ENCODE data around the gene CKAP2L. TPM values are rescaled to one million over a fixed set of nuclear protein-coding genes. Genes with fewer than 3 reads are reported as not detected.
"Not testable (repeated sequence)": the region's sequence is repeated elsewhere in the genome, so short reads cannot be mapped to it uniquely, and the experiment has no call there.

The CKAP2L gene
- total RNA-seq, 1 donor from 2014 or later: 11.5 TPM

GRCh38 chr2:112712465-112712864 is 51.9 kb downstream of the CKAP2L start:
- Mint-ChIP-seq H3K27ac (no peak overlapping the region), H3K36me3 (ENCODE audit: insufficient read depth) (no peaks in the 10 kb centered on the region), H3K4me1 (ENCODE audit: low read depth) (no peaks in the 10 kb centered on the region), H3K9me3 (ENCODE audit: low read depth) (no peaks in the 10 kb centered on the region), H3K4me3 (ENCODE audit: low read depth) (no peak overlapping the region), H3K27me3 (peaks cover 20% of the 10 kb centered on the region)
- TF ChIP-seq CTCF (IDR thresholded peaks at IDR 0.05; ENCODE audit: unreplicated experiment): no peak
- no peak for DNase-seq (ENCODE audit: low spot score, unreplicated experiment)

- DNase-seq (ENCODE audit: low spot score, unreplicated experiment): no peak
- Mint-ChIP-seq H3K36me3 (ENCODE audit: insufficient read depth) (no peaks in the 10 kb centered on the region), H3K27ac (no peak overlapping the region), H3K4me1 (ENCODE audit: low read depth) (peaks cover 3% of the 10 kb centered on the region), H3K4me3 (ENCODE audit: low read depth) (no peak overlapping the region), H3K9me3 (ENCODE audit: low read depth) (no peaks in the 10 kb centered on the region), H3K27me3 (peaks cover 24% of the 10 kb centered on the region)
- TF ChIP-seq CTCF (IDR thresholded peaks at IDR 0.05; ENCODE audit: unreplicated experiment): no peak
Observed at GRCh38 chr2:112710956-112711750, 53.3 kb downstream of the CKAP2L start.

GRCh38 chr2:112709703-112710102 is 54.7 kb downstream of the CKAP2L start:
- H3K36me3 Mint-ChIP-seq (ENCODE audit: insufficient read depth): no peaks in the 10 kb centered on the region
- peaks cover 25% of the 10 kb centered on the region for H3K27me3 Mint-ChIP-seq
- H3K27ac Mint-ChIP-seq: no peak overlapping the region
- H3K4me1 Mint-ChIP-seq (ENCODE audit: low read depth): peaks cover 4% of the 10 kb centered on the region
- H3K9me3 Mint-ChIP-seq (ENCODE audit: low read depth): no peaks in the 10 kb centered on the region
- no peak for TF ChIP-seq CTCF (IDR thresholded peaks at IDR 0.05; ENCODE audit: unreplicated experiment)
- no peak overlapping the region for H3K4me3 Mint-ChIP-seq (ENCODE audit: low read depth)
- no peak for DNase-seq (ENCODE audit: low spot score, unreplicated experiment)

GRCh38 chr2:112708968-112709367 is 55.4 kb downstream of the CKAP2L start:
- Mint-ChIP-seq H3K4me3 (ENCODE audit: low read depth) (no peak overlapping the region), H3K9me3 (ENCODE audit: low read depth) (no peaks in the 10 kb centered on the region), H3K4me1 (ENCODE audit: low read depth) (peaks cover 4% of the 10 kb centered on the region), H3K36me3 (ENCODE audit: insufficient read depth) (no peaks in the 10 kb centered on the region), H3K27ac (no peak overlapping the region), H3K27me3 (peaks cover 27% of the 10 kb centered on the region)
- DNase-seq (ENCODE audit: low spot score, unreplicated experiment): no peak
- TF ChIP-seq CTCF (IDR thresholded peaks at IDR 0.05; ENCODE audit: unreplicated experiment): no peak

- DNase-seq (ENCODE audit: low spot score, unreplicated experiment); H3K9me3 Mint-ChIP-seq (ENCODE audit: low read depth); H3K4me1 Mint-ChIP-seq (ENCODE audit: low read depth); H3K36me3 Mint-ChIP-seq (ENCODE audit: insufficient read depth); H3K27ac Mint-ChIP-seq; H3K4me3 Mint-ChIP-seq (ENCODE audit: low read depth): not testable (repeated sequence)
- peaks cover 13% of the 10 kb centered on the region for H3K27me3 Mint-ChIP-seq
Observed at GRCh38 chr2:112706947-112707346, 57.5 kb downstream of the CKAP2L start.

GRCh38 chr2:112706170-112706664 is 58.2 kb downstream of the CKAP2L start:
- DNase-seq (ENCODE audit: low spot score, unreplicated experiment): no peak
- H3K4me3 Mint-ChIP-seq (ENCODE audit: low read depth): no peak overlapping the region
- no peaks in the 10 kb centered on the region for H3K9me3 Mint-ChIP-seq (ENCODE audit: low read depth)
- H3K36me3 Mint-ChIP-seq (ENCODE audit: insufficient read depth): no peaks in the 10 kb centered on the region
- TF ChIP-seq CTCF (IDR thresholded peaks at IDR 0.05; ENCODE audit: unreplicated experiment): no peak
- peaks cover 12% of the 10 kb centered on the region for H3K27me3 Mint-ChIP-seq
- H3K4me1 Mint-ChIP-seq (ENCODE audit: low read depth): peaks cover 4% of the 10 kb centered on the region
- no peak overlapping the region for H3K27ac Mint-ChIP-seq

Measured in progenitor cell of endocrine pancreas (in vitro differentiated cells).